Fibroblast of the aortic adventitia (primary cell): Measurements from ENCODE around the gene WNT3A. TPM values are rescaled to one million over a fixed set of nuclear protein-coding genes. Genes with fewer than 3 reads are reported as not detected.

Experiments used
- DNase-seq: peaks from one replicate; pipeline ENCODE4 v3.0.0-alpha.2; 2010; ENCODE audit warnings: low read depth
- H3K4me3 ChIP-seq: 2 replicates; pipeline ENCODE4 v1.5.1; 2011; ENCODE audit warnings: low read depth, mild to moderate bottlenecking, control low read depth, low read length, moderate library complexity
- CTCF ChIP-seq: IDR thresholded peaks from 2 replicates; pipeline ENCODE4 v1.5.1; 2011; ENCODE audit warnings: mild to moderate bottlenecking, low read length, control low read depth, inconsistent platforms; ENCODE audit not compliant: insufficient read depth
- total RNA-seq: library from RNA; depleted of rRNA; stranded (reverse); fragments of >200 nt; gene quantifications from 2 replicates; pipeline ENCODE4 v1.2.3, GENCODE V29; 2012; ENCODE audit warnings: low replicate concordance

The WNT3A gene
- total RNA-seq, 1 donor: not detected

GRCh38 chr1:228062085-228062791 is 55.4 kb downstream of the WNT3A start:
- H3K4me3 ChIP-seq: no peak overlapping the region
- no peak for DNase-seq
- no peak for TF ChIP-seq CTCF

- no peak overlapping the region for H3K4me3 ChIP-seq
- no peak for DNase-seq
- TF ChIP-seq CTCF: no peak
Measured at GRCh38 chr1:228062812-228063211, 56.0 kb downstream of the WNT3A start.

- no peak overlapping the region for H3K4me3 ChIP-seq
- DNase-seq: no peak
- no peak for TF ChIP-seq CTCF
Measured at GRCh38 chr1:228063251-228064191, 56.7 kb downstream of the WNT3A start.

- DNase-seq: no peak
- TF ChIP-seq CTCF: no peak
- H3K4me3 ChIP-seq: no peak overlapping the region
Measured at GRCh38 chr1:228064296-228064695, 57.5 kb downstream of the WNT3A start.

- H3K4me3 ChIP-seq: no peak overlapping the region
- DNase-seq: no peak
- no peak for TF ChIP-seq CTCF
Measured at GRCh38 chr1:228064741-228065542, 58.1 kb downstream of the WNT3A start.

GRCh38 chr1:228065543-228066347 is 58.9 kb downstream of the WNT3A start:
- no peak for TF ChIP-seq CTCF
- no peak overlapping the region for H3K4me3 ChIP-seq
- DNase-seq: no peak
